ENCODE results near the gene OR5C1.

Gene OR5C1

GRCh38 chr9:122777935-122778627 lies 10.7 kb upstream of the OR5C1 start:
- no peaks in the 10 kb centered on the region for H3K27me3 ChIP-seq (ENCODE audit: insufficient read depth, poor library complexity, severe bottlenecking)
- H3K27ac ChIP-seq (replicated peaks) = no peak overlapping the region
- H3K4me3 ChIP-seq (replicated peaks; ENCODE audit: insufficient read depth, low read length) = no peak overlapping the region
- TF ChIP-seq SPI1 (IDR thresholded peaks at IDR 0.05; ENCODE audit: borderline replicate concordance, low read depth) (no peak), REST (IDR thresholded peaks at IDR 0.05; ENCODE audit: insufficient replicate concordance, low read depth) (no peak), CTCF (IDR thresholded peaks at IDR 0.05; ENCODE audit: insufficient read depth, low read length) (no peak), POLR2AphosphoS5 (IDR thresholded peaks at IDR 0.05; ENCODE audit: low read depth) (no peak), GABPA (IDR thresholded peaks at IDR 0.05; ENCODE audit: low read depth) (no peak)
- no peak for DNase-seq (ENCODE audit: low read depth in 1 of 2, low spot score in 1 of 2)

GRCh38 chr9:122779181-122779580 lies 9.6 kb upstream of the OR5C1 start:
- Histone ChIP-seq H3K27me3 (ENCODE audit: insufficient read depth, poor library complexity, severe bottlenecking) (no peaks in the 10 kb centered on the region), H3K27ac (replicated peaks) (no peak overlapping the region), H3K4me3 (replicated peaks; ENCODE audit: insufficient read depth, low read length) (no peak overlapping the region)
- TF ChIP-seq POLR2AphosphoS5 (IDR thresholded peaks at IDR 0.05; ENCODE audit: low read depth) = no peak
- no peak for TF ChIP-seq CTCF (IDR thresholded peaks at IDR 0.05; ENCODE audit: insufficient read depth, low read length)
- no peak for TF ChIP-seq SPI1 (IDR thresholded peaks at IDR 0.05; ENCODE audit: borderline replicate concordance, low read depth)
- no peak for TF ChIP-seq REST (IDR thresholded peaks at IDR 0.05; ENCODE audit: insufficient replicate concordance, low read depth)
- TF ChIP-seq GABPA (IDR thresholded peaks at IDR 0.05; ENCODE audit: low read depth) = no peak
- no peak for DNase-seq (ENCODE audit: low read depth in 1 of 2, low spot score in 1 of 2)

GRCh38 chr9:122780026-122780425 lies 8.7 kb upstream of the OR5C1 start:
- H3K27me3 ChIP-seq (ENCODE audit: insufficient read depth, poor library complexity, severe bottlenecking) = no peaks in the 10 kb centered on the region
- H3K27ac ChIP-seq (replicated peaks) = no peak overlapping the region
- H3K4me3 ChIP-seq (replicated peaks; ENCODE audit: insufficient read depth, low read length) = no peak overlapping the region
- DNase-seq (ENCODE audit: low read depth in 1 of 2, low spot score in 1 of 2) = no peak
- no peak for TF ChIP-seq SPI1 (IDR thresholded peaks at IDR 0.05; ENCODE audit: borderline replicate concordance, low read depth)
- TF ChIP-seq CTCF (IDR thresholded peaks at IDR 0.05; ENCODE audit: insufficient read depth, low read length) = no peak
- no peak for TF ChIP-seq POLR2AphosphoS5 (IDR thresholded peaks at IDR 0.05; ENCODE audit: low read depth)
- TF ChIP-seq REST (IDR thresholded peaks at IDR 0.05; ENCODE audit: insufficient replicate concordance, low read depth) = no peak
- TF ChIP-seq GABPA (IDR thresholded peaks at IDR 0.05; ENCODE audit: low read depth) = no peak

Data from HL-60 (cell line).